HuH-7 (cell line): ENCODE results near the gene FSD1L.

ENCODE experiments used
- DNase-seq: peaks from one replicate; pipeline ENCODE4 v3.0.0; 2011; ENCODE audit warnings: low spot score

The FSD1L gene

DNA sequence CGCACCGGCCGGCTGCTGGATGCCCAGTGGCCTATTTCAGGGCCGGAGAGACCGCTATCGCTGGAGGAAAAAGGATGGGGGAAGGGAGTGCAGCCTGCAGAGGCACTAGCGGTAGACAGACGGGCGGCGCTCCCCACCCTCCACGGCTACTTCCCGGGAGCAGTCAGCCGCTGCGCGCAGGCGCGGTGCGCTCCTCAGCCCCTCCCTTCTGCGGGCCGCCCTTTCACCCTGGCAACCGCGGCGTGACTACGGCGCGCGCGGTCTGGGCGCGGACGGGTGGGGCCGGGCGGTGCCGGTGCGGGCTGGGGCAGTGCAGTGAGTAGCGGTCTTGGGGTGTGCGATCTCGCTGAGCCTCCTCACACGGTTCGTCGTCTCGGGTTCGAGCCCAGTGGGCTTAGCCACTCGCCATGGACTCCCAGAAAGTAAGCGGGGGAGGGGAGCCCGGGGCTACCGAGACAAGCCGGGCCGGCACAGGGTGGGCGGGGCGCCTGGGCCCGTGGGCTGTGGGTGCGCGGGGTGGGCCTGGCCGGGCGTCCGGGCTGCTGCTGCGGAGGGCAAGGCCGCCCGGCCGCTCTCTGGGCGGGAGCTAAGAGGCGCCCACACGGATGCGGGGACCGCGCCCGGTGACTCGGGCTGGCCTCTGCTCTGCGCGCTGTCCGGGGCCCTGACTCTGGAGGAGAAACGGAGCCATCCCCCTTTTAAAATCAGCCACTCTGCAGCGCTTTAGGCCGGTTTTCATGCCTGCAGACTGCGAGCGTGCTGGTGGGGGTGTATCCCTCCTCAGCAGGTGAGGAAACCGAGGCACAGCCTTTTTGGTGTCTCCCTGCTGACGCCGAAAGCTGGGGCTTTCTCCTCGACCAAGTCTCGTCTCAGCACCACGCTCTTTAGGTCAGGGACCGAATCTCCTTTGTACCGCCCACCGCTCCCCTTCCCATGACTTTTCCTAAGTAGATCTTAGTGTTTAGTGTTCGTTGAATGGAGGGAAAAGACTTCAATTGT, at the start of gene FSD1L:
TSS of gene FSD1L (plus strand) at position 221 of the 999 bp plus-strand sequence. CDS start at position 408, 187 bp downstream.
- DNase-seq: peak; percentile 95

DNA sequence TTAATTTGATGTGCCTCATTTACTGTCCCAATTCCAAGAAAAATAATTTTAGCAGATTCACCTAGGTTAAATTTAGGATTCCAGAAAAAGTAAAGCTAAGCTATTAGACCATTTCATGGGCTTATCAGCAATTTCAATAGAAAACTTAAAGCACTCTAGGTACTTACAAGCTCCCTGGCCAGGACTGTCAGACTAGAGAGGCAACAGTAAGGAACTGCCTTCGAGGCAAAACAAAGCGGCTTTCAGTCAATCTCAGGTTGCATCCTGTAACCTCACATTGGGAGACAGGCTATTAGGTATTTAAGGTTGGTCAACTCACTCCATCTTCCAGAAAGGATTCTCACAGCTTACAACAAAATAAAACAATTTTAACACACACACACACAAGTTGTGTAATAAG, 48.7 kb upstream of the FSD1L start:
- DNase-seq: no peak

DNA sequence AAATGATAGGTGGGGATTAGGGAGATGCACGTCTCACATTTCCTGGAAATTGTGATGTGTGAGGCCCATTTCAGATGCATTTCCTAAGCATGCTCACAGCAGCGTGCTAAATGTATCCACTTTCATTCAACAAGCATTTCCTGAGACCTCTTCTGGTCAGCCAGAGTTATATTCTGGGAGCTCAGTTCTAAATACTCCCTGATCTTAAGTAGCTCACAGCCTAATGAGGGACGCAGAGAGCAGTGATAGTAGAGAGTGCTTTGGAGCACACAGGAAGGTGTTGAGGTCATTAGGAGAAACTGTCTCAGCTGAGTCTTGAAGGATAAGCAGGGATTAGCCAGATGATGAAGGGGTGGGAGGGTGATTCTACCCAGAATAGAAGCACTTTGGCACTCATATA, 46.2 kb upstream of the FSD1L start:
- no peak for DNase-seq

DNA sequence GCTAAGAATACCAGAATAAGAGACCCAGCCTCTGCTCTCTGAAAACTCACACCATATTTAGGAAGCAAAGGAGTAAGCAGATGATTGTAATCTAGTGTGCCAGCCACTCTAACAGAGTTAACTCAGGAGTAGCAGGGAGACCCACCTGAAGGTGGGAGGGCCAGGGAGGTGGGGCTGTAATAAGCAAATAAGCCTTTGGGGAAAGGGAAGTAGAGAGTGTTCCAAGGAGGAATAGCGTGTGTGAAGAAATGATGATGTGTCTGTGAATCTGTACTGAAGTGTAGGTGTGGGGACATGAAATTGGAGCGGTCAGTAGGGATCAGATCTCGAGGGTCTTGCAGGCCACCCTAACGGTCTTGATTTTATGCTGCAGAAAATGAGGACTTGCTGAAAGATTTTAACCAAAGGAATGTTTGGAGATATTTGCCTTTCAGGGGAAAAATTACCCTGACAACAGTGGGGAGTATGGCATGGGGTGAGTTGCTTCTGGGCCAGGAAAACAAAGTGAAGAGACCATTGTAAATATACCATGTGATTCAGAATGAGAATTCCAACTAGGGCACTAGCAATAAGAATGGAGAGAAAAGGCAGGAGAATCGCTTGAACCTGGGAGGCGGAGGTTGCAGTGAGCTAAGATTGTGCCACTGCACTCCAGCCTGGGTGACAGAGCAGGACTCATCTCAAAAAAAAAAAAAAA, 44.1 kb upstream of the FSD1L start:
- no peak for DNase-seq

DNA sequence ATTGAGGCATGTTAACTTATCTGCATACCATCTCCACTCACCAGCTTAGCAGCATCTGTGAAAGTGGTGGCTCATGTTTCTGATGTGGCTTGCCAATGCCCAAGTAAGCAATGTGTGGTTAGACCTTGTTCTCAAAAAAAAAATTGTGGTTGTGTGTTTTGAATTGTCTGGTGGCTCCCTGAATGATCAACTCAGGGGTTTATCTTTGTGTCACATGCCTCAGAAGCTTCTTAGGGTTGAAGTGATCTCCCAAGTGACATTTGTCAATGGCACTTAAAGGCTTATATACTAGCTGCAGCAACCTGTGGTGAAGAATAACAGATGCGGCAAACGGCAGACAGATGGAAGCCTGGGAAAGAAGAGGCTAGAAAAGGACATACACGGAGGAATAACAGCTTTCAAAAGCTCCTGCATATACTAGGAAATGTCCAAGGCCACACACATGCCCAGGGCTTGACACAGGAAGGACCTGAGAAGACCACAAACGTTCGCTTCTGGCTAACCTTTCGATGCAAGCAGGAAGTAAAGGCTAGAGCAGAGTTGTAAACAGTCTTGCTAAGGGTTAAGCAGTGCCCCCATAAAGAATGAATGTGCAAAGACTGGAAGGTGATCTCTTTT, 42.2 kb upstream of the FSD1L start:
- no peak for DNase-seq

DNA sequence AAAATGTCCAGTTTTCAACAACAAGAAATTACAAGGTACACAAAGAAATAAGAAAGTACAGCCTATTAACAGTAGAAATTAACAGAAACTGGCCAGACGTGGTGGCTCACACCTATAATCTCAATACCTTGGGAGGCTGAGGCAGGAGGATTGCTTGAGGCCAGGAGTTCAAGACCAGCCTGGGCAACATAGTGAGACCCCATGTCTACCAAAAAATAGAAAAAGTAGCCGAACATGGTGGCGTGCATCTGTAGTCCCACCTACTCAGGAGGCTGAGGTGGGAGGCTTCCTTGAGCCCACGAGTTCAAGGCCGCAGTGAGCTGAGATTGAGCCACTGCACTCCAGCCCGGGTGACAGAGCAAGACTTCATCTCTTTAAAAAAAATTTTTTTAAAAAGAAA, 41.5 kb upstream of the FSD1L start:
- DNase-seq: no peak

DNA sequence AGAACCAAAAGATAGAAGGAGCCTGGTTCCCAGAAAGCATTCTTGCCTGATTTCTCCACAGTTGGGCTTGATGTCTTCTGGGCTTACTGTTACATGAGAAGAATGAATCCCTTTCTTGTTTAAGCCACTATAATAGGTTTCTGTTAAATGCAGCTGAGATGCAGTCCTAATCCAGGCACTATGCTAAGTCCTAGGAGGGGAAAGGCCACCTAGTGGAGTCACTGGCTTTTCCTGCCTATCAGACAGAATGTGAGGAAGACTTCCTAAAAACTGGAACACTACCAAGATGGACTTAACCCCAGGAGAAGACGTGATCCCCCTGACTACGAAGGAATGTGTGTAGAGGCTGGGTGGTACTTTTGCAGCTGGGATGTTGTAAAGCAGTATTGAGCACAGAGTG, 34.3 kb upstream of the FSD1L start:
- DNase-seq: peak; percentile 37

DNA sequence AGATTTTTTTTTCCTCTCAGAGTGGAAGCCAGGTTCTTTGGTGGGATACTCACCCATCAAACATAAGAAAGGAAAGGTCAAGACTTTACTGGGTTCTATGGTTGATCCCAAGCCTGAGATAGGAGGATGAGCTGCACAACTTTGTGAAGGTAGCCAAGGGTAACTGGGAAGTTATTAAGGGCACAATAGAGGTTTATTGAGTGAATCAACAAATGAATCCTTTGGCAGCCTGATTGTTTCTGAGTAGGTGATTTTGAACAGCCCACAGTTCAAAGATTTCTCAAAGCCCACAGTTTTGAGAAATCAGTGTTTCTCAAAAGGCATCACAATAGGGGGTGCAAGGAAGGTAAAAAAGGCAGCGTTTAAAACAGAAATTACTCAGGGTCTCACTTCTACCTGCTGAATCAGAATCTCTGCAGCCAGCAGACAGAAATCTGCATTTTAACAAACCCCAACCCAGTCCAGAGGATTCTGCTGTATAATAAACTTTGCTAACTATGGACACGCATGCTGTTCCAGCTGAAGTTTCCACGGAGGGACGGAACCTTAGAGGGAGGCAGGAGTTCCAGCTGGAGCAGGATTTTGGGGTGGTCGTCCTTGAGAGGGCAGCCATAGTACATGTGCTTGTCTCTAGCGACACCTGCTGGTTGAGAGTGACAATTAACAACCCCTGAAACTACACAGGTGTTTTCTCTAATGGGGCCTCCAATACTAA, 32.7 kb upstream of the FSD1L start:
- peak; percentile 38 for DNase-seq

DNA sequence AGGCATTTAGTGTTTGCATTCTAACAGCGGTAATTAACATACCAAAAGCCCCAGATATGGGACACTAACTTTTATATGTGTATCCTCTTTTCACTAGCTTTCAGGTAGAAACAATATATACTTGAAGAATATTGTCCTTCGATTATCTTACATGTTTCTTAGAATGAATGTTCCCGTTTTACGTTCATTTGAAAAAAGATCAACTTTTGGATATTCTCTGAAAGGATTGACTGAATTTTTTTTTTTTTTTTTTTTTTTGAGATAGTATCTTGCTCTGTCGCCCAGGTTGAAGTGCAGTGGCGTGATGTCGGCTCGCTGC, 32.2 kb upstream of the FSD1L start:
- DNase-seq: no peak

DNA sequence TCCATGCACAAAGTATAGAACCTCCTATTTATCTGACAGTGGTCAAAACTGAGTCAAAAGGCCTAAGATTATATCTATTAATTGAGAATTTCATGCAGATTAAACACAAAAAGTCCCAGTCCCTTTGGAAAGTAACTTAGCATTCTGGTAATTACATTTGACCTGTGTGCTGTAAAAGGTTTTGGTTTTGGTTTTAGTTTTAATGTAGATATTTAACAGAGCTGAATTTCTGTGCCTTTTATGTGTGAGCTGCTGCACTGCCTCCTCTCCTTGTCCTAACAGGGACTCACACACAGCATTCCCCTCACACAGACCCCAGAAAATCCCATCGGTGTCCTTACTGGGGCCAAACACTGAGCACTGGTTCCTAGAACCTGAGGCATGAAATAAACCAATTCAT, 31.0 kb upstream of the FSD1L start:
- no peak for DNase-seq

DNA sequence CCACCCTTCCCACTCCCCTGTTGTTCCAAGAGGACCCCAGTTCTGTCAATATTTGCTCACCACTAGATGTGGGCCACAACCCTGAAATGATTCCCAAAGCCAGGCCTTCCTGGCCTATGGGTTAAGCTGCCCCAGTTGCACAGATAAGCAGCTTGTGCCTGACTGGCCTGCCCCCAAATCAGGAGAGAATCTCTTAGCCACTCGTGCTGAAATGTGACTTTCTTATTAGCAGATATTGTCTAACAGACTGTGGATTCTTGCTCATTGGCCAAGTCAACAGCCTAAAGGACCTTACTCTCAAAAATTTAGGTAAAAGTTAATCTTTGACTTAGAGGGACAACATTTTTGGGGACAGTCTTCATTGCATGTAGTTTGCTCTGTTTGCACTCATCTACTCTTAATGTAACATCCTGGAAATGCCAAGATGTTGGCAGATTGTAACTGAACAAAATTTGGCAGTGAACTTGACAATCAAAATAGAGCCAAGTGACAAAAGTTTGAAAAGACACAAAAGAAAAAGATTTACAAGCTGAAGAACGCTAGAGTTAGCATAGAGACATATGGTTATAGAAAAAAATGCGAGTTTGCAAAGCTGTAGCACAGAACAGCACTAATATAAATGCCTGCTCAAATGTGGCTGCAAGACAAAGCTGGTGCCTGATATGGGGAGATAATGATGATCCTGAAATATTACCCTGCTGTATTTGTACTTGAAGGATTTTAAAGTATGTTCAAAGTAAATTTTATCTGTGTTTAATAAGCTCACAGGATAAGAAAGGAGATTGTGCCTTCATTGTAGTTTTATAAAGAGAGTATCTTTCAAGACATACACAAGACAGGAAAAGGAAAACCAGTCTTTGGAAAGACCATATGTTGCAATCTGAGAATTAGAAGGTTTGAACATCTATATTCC, 29.0 kb upstream of the FSD1L start:
- peak; percentile 60 for DNase-seq

DNA sequence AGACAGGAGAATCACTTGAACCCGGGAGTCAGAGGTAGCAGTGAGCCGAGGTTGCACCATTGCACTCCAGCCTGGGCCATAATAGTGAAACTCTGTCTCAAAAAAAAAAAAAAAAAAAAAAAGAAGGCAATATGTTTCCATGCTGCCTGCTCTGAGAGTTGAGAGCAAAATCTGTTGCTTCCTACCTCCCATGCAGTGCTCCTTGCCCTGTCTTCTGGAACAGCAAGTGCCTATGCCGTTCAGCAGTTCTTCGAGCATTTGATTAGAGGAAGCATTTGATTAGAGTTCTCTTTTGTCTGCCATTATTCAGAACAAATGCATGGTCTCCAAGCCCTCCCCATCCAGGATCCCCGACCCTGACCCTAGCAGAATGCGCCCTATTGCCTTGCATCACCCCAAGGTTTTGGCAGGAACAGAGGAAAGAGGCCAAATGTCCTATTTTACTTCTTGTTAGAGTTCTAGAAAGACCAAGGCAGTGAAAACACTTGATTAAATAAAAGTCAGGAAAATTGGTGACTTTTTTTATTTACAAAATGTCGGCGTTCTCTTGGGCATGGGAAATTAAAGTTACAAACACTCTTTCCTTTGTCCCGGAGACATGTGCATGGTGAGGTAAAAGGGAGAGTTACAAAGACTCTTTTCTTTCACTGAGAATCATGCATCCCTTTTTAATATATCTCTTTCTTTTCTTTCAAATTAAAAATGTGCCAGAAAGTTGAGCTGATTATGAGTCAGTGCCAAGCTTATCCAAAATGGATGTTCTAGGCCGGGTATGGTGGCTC, 27.8 kb upstream of the FSD1L start:
- no peak for DNase-seq

DNA sequence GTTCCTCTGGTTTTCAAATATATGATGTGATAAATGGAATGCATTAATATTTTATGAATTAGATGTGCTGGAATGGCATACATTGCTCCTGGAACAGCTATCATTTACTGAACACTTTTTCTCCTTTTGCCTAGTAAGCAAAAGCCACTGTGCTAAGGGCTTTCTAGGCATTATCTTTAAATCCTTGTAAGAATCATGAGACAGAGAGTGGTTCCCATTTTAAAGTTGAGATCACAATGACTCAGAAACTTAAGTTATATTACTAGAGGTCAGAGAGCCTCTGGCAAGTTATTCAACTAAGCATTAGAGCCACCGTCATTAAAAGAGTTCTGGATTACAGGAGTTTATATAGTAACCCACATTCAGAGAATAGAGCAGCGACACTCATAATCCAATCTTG, 26.7 kb upstream of the FSD1L start:
- DNase-seq: no peak

DNA sequence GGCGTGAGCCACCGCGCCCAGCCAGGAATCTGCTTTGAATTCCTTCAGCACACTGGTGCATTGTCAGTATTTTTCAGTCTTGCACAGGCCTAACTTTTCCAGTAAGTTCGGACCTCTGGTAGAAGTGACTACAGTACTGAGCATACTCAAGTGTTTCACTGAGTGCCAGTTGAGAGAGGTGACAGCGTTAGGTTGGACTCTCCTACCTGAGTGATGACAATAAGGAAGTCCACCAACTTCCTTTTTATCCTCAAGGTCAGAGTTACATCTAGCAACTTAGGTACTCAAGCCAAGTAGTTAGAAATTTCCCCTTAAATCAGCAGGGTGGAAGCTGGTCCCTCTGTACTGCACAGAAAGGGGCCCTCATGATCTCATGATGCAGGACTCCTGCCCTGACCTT, 26.0 kb upstream of the FSD1L start:
- DNase-seq: no peak

DNA sequence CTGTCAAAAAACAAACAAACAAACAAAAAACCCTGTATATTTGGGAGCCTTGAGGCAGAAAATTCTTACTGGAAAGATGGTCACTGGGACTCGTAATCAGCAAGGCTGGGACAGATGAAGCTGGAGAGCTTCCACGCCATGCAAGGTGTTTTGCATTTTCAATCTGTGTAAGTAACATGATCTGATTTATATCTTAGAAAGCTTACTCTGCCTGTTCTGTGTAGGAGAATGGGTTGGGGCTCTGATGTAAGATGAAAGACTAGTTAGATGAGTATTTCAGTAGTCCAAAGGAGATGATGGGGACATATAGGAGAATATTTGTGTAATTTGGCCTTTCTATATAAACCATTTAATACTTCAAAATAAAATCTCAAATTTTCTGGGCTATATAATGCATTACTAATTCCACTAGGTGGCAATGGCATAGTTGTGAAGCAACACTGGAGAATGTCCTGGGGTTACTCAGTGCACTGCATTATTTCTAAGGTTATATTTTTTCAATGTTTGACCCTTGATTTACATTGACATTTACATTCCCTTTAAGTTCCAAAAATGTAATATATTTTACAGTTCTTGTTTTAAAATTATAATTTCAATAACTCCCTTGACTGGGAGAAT, 21.9 kb upstream of the FSD1L start:
- DNase-seq: no peak

DNA sequence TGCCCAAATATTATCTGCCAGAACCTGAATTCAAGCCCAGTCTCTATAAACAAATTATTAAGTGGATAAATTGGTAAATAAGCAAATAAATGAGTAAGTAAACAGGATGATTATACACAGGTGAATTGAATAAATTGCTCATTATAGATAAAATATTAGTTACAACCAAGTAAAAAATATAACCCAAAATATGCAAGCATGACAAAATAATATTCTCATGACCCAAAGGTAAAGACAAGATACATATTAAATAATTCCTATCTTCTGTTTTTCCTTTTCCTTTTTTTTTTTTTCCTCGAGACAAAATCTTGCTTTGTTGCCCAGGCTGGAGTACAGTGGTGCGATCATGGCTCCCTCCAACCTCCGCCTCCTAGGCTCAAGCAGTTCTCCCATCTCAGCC, 21.2 kb upstream of the FSD1L start:
- no peak for DNase-seq

DNA sequence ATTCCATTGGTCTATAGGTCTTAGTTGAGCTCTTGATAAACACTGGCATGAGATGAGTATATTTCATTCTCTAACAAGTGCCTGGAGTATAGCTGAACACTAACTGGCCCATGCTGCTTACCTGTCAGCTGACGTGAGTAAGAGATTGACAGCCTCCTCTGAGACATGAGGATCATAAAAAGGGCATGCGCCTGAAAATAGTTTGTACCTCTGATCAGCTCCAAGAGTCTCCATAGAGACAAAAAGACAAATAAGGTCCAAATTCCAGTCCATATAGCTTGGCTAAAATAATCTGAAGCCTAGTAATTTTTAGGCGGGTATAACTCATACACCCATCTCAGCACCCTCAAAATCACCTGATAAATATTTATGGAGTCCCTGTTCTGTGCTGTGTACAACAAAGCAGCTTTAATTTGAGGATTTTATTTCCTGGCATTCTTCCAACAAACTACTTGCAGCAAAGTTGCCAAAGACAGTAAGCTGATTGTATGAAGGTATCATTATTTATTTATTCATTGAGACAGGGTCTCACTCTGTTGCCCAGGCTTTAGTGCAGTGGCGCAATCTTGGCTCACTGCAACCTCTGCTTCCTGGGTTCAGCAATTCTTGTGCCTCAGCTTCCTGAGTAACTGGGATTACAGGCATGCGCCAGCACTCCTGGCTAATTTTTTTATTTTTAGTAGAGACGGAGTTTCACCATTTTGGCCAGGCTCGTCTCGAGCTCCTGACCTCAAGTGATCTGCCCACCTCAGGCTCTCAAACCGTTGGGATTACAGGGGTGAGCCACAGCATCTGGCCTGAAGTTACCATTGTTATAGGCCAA, 16.2 kb upstream of the FSD1L start:
- DNase-seq: no peak

DNA sequence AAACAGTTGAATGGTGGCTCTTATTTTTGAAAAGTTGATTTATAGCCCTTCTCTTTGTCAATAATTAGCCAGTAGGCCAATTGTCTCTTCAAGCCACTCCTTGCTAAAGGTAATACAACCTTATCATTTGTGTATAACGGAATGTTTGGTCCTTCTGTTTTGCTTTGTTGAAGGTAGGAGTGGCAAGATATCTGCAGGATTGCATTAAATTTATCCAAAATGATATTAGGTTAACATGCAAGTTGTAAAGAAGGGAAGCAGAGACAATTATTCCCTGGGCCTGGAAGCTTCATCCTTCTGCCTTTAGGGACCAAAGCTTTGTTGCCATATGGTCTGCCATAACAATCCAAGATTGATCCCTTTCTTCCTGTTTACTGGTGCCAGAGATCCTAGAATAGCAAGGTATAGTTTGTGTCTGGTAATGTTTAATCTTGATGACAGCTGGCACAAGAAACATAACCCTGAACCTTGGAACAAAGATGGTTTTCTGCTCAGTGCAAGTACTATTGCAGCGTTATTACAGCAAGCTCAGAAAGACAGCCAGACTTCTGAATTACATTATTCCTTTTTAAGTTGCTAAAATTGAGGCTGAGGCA, 15.5 kb upstream of the FSD1L start:
- no peak for DNase-seq

DNA sequence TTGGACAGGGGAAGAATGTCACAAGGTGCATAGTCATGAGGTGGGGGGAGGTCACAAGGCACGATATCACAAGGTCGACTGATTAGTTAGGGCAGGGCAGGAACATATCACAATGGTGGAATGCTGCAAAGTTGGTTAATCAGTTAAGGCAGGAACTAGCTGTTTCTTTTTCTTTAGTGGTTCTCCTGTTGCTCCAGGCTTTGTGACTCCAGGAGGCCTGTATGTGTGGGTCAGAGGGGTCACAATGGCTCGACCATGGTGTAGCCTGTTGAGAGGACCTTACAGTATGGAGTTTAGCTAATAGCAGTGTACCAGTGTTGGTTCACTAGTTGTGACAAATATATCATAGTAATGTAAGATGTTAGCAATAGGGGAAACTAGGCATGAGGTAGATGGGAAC, 12.4 kb upstream of the FSD1L start:
- DNase-seq: no peak
